Measurements from ENCODE around the gene YY1. TPM values are rescaled to one million over a fixed set of nuclear protein-coding genes. Genes with fewer than 3 reads are reported as not detected.

The YY1 gene
- polyA plus RNA-seq, 6 donors from 2014 or later, result 12.7 to 25.0 (median 18.7) TPM

DNA sequence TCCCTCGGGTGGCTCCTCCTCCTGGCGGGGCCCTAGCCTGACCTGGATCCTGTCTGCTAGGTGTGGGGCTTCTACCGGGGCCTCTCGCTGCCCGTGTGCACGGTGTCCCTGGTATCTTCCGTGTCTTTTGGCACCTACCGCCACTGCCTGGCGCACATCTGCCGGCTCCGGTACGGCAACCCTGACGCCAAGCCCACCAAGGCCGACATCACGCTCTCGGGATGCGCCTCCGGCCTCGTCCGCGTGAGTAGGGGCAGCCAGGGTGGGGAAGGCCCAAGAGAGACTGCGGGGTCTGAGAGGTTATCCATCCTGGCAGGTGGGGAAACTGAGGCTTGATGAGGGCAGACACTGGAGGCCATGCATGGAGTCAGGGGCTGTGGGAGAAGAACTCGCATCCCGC, 88.2 kb downstream of the YY1 start:
- Mint-ChIP-seq H3K4me1 (peaks cover 0 to 4% (median 0%) of the 10 kb centered on the region in 3 donors), H3K9me3 (no peaks in the 10 kb centered on the region), H3K4me3 (no peak overlapping the region), H3K27ac (peak overlapping the region in 1 of 6 donors; percentile 74), H3K36me3 (no peaks in the 10 kb centered on the region), H3K27me3 (no peaks in the 10 kb centered on the region)
- ATAC-seq (ENCODE audit: low read depth in 2 of 2), result no peak
- no peak for DNase-seq

DNA sequence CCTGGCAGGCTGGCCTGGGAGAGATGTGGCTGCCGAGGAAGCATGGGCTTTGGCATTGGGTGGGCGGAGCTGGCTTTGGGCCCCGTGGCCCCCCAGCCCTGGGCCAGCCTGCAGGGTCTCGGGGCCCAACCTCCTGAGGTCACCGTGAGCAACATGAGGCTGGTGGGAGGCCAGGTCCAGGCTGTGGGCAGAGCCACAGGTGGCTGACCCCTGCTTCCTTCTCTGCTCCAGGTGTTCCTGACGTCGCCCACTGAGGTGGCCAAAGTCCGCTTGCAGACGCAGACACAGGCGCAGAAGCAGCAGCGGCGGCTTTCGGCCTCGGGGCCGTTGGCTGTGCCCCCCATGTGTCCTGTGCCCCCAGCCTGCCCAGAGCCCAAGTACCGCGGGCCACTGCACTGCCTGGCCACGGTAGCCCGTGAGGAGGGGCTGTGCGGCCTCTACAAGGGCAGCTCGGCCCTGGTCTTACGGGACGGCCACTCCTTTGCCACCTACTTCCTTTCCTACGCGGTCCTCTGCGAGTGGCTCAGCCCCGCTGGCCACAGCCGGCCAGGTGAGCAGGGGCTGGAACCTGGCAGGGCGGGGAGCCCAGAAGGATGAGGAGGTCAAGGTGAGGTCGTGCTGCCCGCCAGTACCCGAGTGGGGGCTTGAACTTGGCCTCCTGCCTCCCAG, 89.7 kb downstream of the YY1 start:
- Mint-ChIP-seq H3K9me3 (no peaks in the 10 kb centered on the region), H3K4me3 (no peak overlapping the region), H3K27ac (no peak overlapping the region), H3K4me1 (peaks cover 0 to 4% (median 0%) of the 10 kb centered on the region in 3 donors), H3K36me3 (no peaks in the 10 kb centered on the region), H3K27me3 (no peaks in the 10 kb centered on the region)
- no peak for ATAC-seq (ENCODE audit: low read depth in 2 of 2)
- DNase-seq, result no peak

DNA sequence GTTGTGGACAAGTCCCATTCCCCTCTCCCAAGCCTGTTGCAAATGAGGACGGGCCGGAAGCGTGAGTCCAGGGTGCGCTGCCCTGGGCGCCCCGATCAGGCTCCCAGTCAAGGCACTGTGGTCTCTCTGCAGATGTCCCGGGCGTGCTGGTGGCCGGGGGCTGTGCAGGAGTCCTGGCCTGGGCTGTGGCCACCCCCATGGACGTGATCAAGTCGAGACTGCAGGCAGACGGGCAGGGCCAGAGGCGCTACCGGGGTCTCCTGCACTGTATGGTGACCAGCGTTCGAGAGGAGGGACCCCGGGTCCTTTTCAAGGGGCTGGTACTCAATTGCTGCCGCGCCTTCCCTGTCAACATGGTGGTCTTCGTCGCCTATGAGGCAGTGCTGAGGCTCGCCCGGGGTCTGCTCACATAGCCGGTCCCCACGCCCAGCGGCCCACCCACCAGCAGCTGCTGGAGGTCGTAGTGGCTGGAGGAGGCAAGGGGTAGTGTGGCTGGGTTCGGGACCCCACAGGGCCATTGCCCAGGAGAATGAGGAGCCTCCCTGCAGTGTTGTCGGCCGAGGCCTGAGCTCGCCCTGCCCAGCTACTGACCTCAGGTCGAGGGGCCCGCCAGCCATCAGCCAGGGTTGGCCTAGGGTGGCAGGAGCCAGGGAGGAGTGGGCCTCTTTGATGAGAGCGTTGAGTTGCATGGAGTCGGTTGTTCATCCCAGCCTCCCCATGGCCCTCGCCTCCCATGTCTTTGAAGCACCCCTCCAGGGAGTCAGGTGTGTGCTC, 90.5 kb downstream of the YY1 start:
- H3K27ac Mint-ChIP-seq, result peak overlapping the region in 2 of 6 donors; percentile 28 to 60
- DNase-seq, result no peak
- no peak overlapping the region for H3K4me3 Mint-ChIP-seq
- H3K36me3 Mint-ChIP-seq, result no peaks in the 10 kb centered on the region
- no peaks in the 10 kb centered on the region for H3K9me3 Mint-ChIP-seq
- no peaks in the 10 kb centered on the region for H3K27me3 Mint-ChIP-seq
- ATAC-seq (ENCODE audit: low read depth in 2 of 2), result no peak
- peaks cover 0 to 4% (median 0%) of the 10 kb centered on the region in 3 donors for H3K4me1 Mint-ChIP-seq

DNA sequence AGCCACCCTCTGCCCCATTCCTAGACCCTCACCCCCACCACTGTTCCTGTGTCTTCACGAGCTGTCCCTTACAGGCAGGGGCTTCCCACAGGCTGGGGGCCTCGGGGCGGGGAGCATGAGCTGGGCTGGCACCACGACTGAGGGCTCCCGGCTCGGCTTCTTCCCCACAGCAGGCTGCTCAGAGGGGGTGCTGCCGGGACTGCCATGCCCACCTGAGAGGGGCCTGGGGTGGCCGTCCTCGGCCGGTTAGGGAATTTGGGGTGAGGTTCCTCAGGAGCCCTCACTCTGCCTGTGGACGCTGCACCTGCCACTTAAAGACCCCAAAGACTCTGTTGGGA, 91.0 kb downstream of the YY1 start:
- H3K9me3 Mint-ChIP-seq, result no peaks in the 10 kb centered on the region
- peaks cover 0 to 4% (median 0%) of the 10 kb centered on the region in 3 donors for H3K4me1 Mint-ChIP-seq
- no peak for ATAC-seq (ENCODE audit: low read depth in 2 of 2)
- no peak for DNase-seq
- no peaks in the 10 kb centered on the region for H3K27me3 Mint-ChIP-seq
- no peaks in the 10 kb centered on the region for H3K36me3 Mint-ChIP-seq
- peak overlapping the region in 1 of 6 donors; percentile 28 for H3K27ac Mint-ChIP-seq
- no peak overlapping the region for H3K4me3 Mint-ChIP-seq

DNA sequence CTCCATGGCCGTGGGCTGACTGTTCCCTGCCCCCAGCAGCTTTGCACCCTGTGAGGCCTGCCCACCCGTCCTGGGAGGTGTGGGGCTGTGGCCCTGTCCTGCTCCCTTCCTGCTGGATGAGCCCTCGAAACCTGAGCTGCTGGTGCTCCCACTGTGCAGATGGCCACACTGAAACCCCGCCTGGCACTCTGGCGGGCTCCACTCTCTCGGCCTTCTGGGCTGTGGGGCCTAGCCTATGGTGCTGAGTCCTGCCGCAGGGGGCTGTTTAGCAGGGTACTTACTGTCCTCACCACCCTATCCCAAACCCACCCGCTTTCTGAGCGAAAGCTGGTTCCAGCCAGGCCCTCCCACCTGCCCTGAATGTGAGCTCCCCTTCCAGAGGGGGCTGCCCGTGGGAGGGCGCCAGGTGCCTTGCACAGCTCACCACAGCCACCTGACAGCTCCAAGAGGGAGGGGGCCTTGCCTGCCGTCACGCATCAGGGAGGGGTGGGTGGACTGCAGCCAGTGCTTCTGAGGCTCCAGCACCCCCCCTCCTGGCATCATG, 91.5 kb downstream of the YY1 start:
- Mint-ChIP-seq H3K27ac (no peak overlapping the region), H3K4me1 (peaks cover 0 to 4% (median 0%) of the 10 kb centered on the region in 3 donors), H3K9me3 (no peaks in the 10 kb centered on the region), H3K27me3 (no peaks in the 10 kb centered on the region), H3K36me3 (no peaks in the 10 kb centered on the region), H3K4me3 (no peak overlapping the region)
- DNase-seq (no peak), ATAC-seq (ENCODE audit: low read depth in 2 of 2) (no peak)

DNA sequence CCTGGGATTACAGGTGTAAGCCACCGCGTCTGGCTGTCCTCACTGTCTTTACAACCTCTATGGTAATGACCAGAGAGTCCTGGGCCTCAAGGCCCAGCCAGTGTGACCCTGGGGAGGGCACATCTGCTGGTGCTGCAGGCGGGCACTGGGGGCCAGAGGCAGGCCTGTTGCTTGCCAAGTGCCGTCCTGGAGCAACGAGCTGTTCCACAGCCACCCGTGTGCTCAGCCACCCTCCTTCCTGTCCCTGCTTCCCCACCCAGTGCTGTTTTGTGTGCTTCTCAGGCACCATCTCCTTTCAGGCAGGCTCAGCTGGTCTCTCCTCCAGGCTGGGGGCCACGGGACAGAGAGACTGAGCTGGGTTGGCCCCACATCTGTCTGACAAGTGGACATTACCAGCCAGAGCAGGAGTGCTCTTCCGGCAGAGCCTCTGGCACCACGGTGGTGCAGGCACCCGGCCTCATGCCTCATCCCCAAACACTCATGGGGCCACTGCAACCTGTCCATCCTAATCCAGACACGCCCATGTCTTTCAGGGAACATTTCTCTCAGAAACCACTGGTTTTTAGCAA, 93.2 kb downstream of the YY1 start:
- H3K4me3 Mint-ChIP-seq, result no peak overlapping the region
- H3K9me3 Mint-ChIP-seq, result no peaks in the 10 kb centered on the region
- no peak for ATAC-seq (ENCODE audit: low read depth in 2 of 2)
- peaks cover 9% of the 10 kb centered on the region in 2 donors for H3K36me3 Mint-ChIP-seq
- no peak for DNase-seq
- H3K27ac Mint-ChIP-seq, result peak overlapping the region in 4 of 6 donors; percentile 27 to 88 (median 59)
- H3K4me1 Mint-ChIP-seq, result peaks cover 0 to 4% (median 0%) of the 10 kb centered on the region in 3 donors
- H3K27me3 Mint-ChIP-seq, result no peaks in the 10 kb centered on the region

Other genes with a start within 250 kb of the YY1 start
- gene EVL, start 173.7 kb upstream of the YY1 start, polyA plus RNA-seq (ENCODE audit: low read depth in 6 of 6), result 100 to 1,000 TPM in 2 of 6 donors, 10 to 100 TPM in 4; 76.5 to 135 (median 89.8) TPM
- gene DEGS2, start 79.5 kb upstream of the YY1 start, polyA plus RNA-seq (ENCODE audit: low read depth in 6 of 6), result 1 to 10 TPM in 3 of 6 donors, under 1 TPM in 3; 0.29 to 3.6 (median 0.96) TPM
- gene SLC25A29, start 67.3 kb downstream of the YY1 start, polyA plus RNA-seq (ENCODE audit: low read depth in 6 of 6), result 10 to 100 TPM in 1 of 6 donors, 1 to 10 TPM in 5; 1.8 to 13.3 (median 3.3) TPM
- not detected for gene SLC25A47, start 84.2 kb downstream of the YY1 start, polyA plus RNA-seq (ENCODE audit: low read depth in 6 of 6)
- 10 to 100 TPM in 1 of 6 donors, 1 to 10 TPM in 5; 4.6 to 10.9 (median 6.5) TPM for gene WDR25, start 137.3 kb downstream of the YY1 start, polyA plus RNA-seq (ENCODE audit: low read depth in 6 of 6)

Data from naive B cell (primary cell).